GM18861 (cell line): ENCODE measurements around the gene STPG4.
"Not testable (repeated sequence)": the region's sequence is repeated elsewhere in the genome, so short reads cannot be mapped to it uniquely, and the experiment has no call there.

Experiments
- ATAC-seq: cut with Tn5 transposase; IDR thresholded peaks from one replicate; pipeline ENCODE4 v1.9.1; 2021; ENCODE audit not compliant: unreplicated experiment

Gene STPG4

GRCh38 chr2:47155091-47155876 is at the start of gene STPG4:
Gene STPG4 (minus strand): TSS chr2:47155308. CDS start chr2:47155251, 57 bp downstream.
- ATAC-seq: no peak

GRCh38 chr2:47204691-47205090 is 49.6 kb upstream of the STPG4 start:
- no peak for ATAC-seq

- no peak for ATAC-seq
These were observed 48.9 kb upstream of the STPG4 start for GRCh38 chr2:47203995-47204394.

- no peak for ATAC-seq
These were observed 46.1 kb upstream of the STPG4 start for GRCh38 chr2:47201224-47201623.

- no peak for ATAC-seq
These were observed 43.9 kb upstream of the STPG4 start for GRCh38 chr2:47198985-47199451.

GRCh38 chr2:47196499-47196898 is 41.4 kb upstream of the STPG4 start:
- ATAC-seq: no peak

- ATAC-seq: no peak
These were observed 40.9 kb upstream of the STPG4 start for GRCh38 chr2:47196046-47196445.

GRCh38 chr2:47195148-47195547 is 40.0 kb upstream of the STPG4 start:
- no peak for ATAC-seq

- ATAC-seq: no peak
These were observed 39.3 kb upstream of the STPG4 start for GRCh38 chr2:47194410-47194809.

- no peak for ATAC-seq
These were observed 38.5 kb upstream of the STPG4 start for GRCh38 chr2:47193607-47194006.

- ATAC-seq: no peak
These were observed 35.2 kb upstream of the STPG4 start for GRCh38 chr2:47190188-47190881.

- ATAC-seq: no peak
These were observed 34.5 kb upstream of the STPG4 start for GRCh38 chr2:47189635-47190034.

GRCh38 chr2:47187069-47187468 is 32.0 kb upstream of the STPG4 start:
- no peak for ATAC-seq

- no peak for ATAC-seq
These were observed 31.2 kb upstream of the STPG4 start for GRCh38 chr2:47186351-47186750.

- ATAC-seq: not testable (repeated sequence)
These were observed 30.0 kb upstream of the STPG4 start for GRCh38 chr2:47185098-47185497.

GRCh38 chr2:47181176-47181575 is 26.1 kb upstream of the STPG4 start:
- no peak for ATAC-seq

GRCh38 chr2:47180531-47180930 is 25.4 kb upstream of the STPG4 start:
- no peak for ATAC-seq

- ATAC-seq: no peak
These were observed 24.3 kb upstream of the STPG4 start for GRCh38 chr2:47179388-47179787.

GRCh38 chr2:47178341-47178740 is 23.2 kb upstream of the STPG4 start:
- ATAC-seq: no peak

GRCh38 chr2:47177043-47177565 is 22.0 kb upstream of the STPG4 start:
- no peak for ATAC-seq

GRCh38 chr2:47174733-47175361 is 19.7 kb upstream of the STPG4 start:
- ATAC-seq: no peak
